SW 1271 (cell line): ENCODE data around the gene MBP.
A peak's percentile ranks its signal among the peaks of the same experiment; 100 is the strongest.
"Not testable (repeated sequence)": the region's sequence is repeated elsewhere in the genome, so short reads cannot be mapped to it uniquely, and the experiment has no call there.

ENCODE experiments used
- DNase-seq, 2 experiments: peaks; one replicate each; lab custom pipeline; 2025; lab: John Stamatoyannopoulos, UW

Gene MBP

GRCh38 chr18:77004555-77005380 is 127.8 kb downstream of the MBP start:
- no peak for DNase-seq

GRCh38 chr18:77003316-77003715 is 129.3 kb downstream of the MBP start:
- DNase-seq = no peak

- DNase-seq = no peak
Measured at GRCh38 chr18:77002496-77002895, 130.1 kb downstream of the MBP start.

GRCh38 chr18:77001979-77002378 is 130.6 kb downstream of the MBP start:
- no peak for DNase-seq

- no peak for DNase-seq
Measured at GRCh38 chr18:77001041-77001440, 131.5 kb downstream of the MBP start.

GRCh38 chr18:77000527-77000926 is 132.1 kb downstream of the MBP start:
- peak in 1 of 2 experiments; percentile 26 for DNase-seq

- DNase-seq = no peak
Measured at GRCh38 chr18:76999077-76999476, 133.5 kb downstream of the MBP start.

- DNase-seq = no peak
Measured at GRCh38 chr18:76997951-76998808, 134.4 kb downstream of the MBP start.

GRCh38 chr18:76996429-76996828 is 136.2 kb downstream of the MBP start:
- no peak for DNase-seq

GRCh38 chr18:76995896-76996295 is 136.7 kb downstream of the MBP start:
- no peak for DNase-seq

GRCh38 chr18:76994086-76994654 is 138.4 kb downstream of the MBP start:
- no peak for DNase-seq

GRCh38 chr18:76993573-76993972 is 139.0 kb downstream of the MBP start:
- no peak for DNase-seq

- DNase-seq = no peak
Measured at GRCh38 chr18:76993085-76993382, 139.5 kb downstream of the MBP start.

- DNase-seq = no peak
Measured at GRCh38 chr18:76992226-76993084, 140.1 kb downstream of the MBP start.

- DNase-seq = no peak
Measured at GRCh38 chr18:76991021-76991688, 141.4 kb downstream of the MBP start.

- DNase-seq = not testable (repeated sequence)
Measured at GRCh38 chr18:76990343-76991020, 142.1 kb downstream of the MBP start.

GRCh38 chr18:76989647-76990190 is 142.9 kb downstream of the MBP start:
- no peak for DNase-seq

GRCh38 chr18:76988827-76989646 is 143.5 kb downstream of the MBP start:
- no peak for DNase-seq

GRCh38 chr18:76988031-76988826 is 144.4 kb downstream of the MBP start:
- no peak for DNase-seq
